K562 (cell line): Measurements from ENCODE around the gene LARP7.
"Not testable (repeated sequence)": the region's sequence is repeated elsewhere in the genome, so short reads cannot be mapped to it uniquely, and the experiment has no call there.

ENCODE experiments used
- CBX1 ChIP-seq: sonication (generic); IDR thresholded peaks from 2 replicates; pipeline ENCODE4 v1.6.1; 2016; ENCODE audit warnings: antibody characterized with exemption, low read depth, mild to moderate bottlenecking
- CBX3 ChIP-seq, 2 experiments: IDR thresholded peaks; 1 replicate in 1 of 2; 2 replicates in 1 of 2; pipeline ENCODE4 v1.6.1; 2012; ENCODE audit warnings: inconsistent platforms in 2 of 2, low read length in 2 of 2, borderline replicate concordance in 1 of 2, control low read depth in 1 of 2
- CTCF ChIP-seq, 3 experiments: IDR thresholded peaks in 2 of 3; conservative IDR thresholded peaks in 1 of 3; 2 replicates each; pipeline ENCODE4 v1.5.1; 2011 to 2012; ENCODE audit warnings: low read length in 3 of 3, mild to moderate bottlenecking in 3 of 3, control low read depth in 2 of 3, improper control_type of control experiment in 1 of 3, inconsistent platforms in 1 of 3, low read depth in 1 of 3, mixed read lengths in 1 of 3, moderate library complexity in 1 of 3; ENCODE audit not compliant: insufficient read depth in 2 of 3
- ZNF140 ChIP-seq: fragments of 250-450 bp; sonication (Bioruptor Pico); IDR thresholded peaks from 2 replicates; pipeline ENCODE4 v1.8.0; 2021; ENCODE audit warnings: moderate library complexity, mild to moderate bottlenecking, inconsistent platforms
- ZNF197 ChIP-seq: fragments of 200-800 bp; sonication (Bioruptor generic); IDR thresholded peaks from 2 replicates; pipeline ENCODE4 v1.6.1; 2016; ENCODE audit warnings: low read depth, missing genetic modification characterization, missing compliant biosample characterization
- TF ChIP-seq, protein P1 (sequence below), 2 experiments: fragments of 450-650 bp; conservative IDR thresholded peaks; 2 replicates each; pipeline ENCODE4 v1.6.1; 2017; ENCODE audit warnings: mild to moderate bottlenecking in 2 of 2, moderate library complexity in 2 of 2

DNA sequence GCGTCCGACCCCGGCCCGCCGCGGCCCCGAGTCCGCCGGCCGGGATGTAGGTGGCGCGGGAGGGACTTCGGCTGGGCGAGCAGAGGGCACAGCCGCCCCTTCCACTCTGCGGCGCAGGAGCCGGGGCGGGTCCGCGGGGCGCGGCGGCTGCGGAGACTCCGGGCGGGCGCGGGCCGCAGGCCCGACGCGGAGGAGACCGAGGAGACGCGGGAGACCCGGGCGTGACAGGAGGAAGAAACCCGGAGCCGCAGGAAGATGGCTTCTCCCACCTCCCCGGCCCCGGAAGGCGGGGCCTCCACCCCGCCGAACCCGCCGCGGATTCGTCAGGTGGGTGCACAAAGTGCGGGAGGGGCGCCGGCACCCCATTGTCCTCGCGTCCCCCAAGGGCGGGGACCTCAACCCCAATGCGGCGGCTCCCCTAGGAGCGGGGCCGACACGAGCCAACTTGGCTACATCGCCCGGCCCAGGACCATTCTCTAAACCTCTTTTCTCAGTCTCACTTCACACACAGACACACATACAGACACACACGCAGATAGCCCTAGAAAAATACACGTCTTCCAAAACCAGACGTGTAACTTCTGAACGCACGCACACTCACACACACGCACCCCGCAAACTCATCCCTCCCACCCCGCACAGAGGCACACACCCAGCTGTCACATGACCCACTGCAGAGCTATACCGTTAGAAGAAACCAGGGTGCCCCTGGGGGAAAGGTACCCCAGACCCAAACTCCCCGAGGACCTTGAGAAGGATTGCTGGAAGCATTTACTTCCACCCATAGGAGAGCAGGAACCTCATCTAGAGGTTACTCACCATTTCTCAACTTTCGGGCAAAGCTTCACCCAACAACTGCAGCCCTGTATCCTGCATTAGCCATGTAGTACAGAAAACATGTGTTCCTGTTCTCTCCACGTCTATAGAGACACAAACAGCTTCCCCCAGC is 69.2 kb downstream of the LARP7 start:
- not testable (repeated sequence) for TF ChIP-seq CBX1; ZNF140 (CRISPR knock-in tag); CBX3 (IDR thresholded peaks at IDR 0.05; ENCODE audit: borderline replicate concordance in 1 of 2, low read length in 2 of 2); CTCF (IDR thresholded peaks at IDR 0.05 in 2 of 3, conservative IDR thresholded peaks at IDR 0.05 in 1 of 3; ENCODE audit: insufficient read depth in 2 of 3, low read depth in 1 of 3, low read length in 3 of 3); ZNF197
- TF ChIP-seq, protein P1, sequence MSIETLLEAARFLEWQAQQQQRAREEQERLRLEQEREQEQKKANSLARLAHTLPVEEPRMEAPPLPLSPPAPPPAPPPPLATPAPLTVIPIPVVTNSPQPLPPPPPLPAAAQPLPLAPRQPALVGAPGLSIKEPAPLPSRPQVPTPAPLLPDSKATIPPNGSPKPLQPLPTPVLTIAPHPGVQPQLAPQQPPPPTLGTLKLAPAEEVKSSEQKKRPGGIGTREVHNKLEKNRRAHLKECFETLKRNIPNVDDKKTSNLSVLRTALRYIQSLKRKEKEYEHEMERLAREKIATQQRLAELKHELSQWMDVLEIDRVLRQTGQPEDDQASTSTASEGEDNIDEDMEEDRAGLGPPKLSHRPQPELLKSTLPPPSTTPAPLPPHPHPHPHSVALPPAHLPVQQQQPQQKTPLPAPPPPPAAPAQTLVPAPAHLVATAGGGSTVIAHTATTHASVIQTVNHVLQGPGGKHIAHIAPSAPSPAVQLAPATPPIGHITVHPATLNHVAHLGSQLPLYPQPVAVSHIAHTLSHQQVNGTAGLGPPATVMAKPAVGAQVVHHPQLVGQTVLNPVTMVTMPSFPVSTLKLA (conservative IDR thresholded peaks at IDR 0.05), result not testable (repeated sequence)
